GOT3 (cell line): ENCODE results near the gene KLHL5.
"Not testable (repeated sequence)": the region's sequence is repeated elsewhere in the genome, so short reads cannot be mapped to it uniquely, and the experiment has no call there.

Source experiments
- DNase-seq: peaks from one replicate; lab custom pipeline; 2025; ENCODE audit warnings: mixed read lengths; lab: John Stamatoyannopoulos, UW

The KLHL5 gene

GRCh38 chr4:39062094-39062769 lies at the start of gene KLHL5:
TSS of gene KLHL5 (plus strand) at chr4:39062232. CDS start at chr4:39062653, 421 bp downstream.
- DNase-seq = no peak

GRCh38 chr4:39014028-39014427 lies 48.0 kb upstream of the KLHL5 start:
- DNase-seq = no peak

GRCh38 chr4:39020130-39020529 lies 41.9 kb upstream of the KLHL5 start:
- DNase-seq = no peak

- no peak for DNase-seq
Observed at GRCh38 chr4:39021631-39022030, 40.4 kb upstream of the KLHL5 start.

- DNase-seq = no peak
Observed at GRCh38 chr4:39022241-39022640, 39.8 kb upstream of the KLHL5 start.

GRCh38 chr4:39023059-39023458 lies 39.0 kb upstream of the KLHL5 start:
- no peak for DNase-seq

- no peak for DNase-seq
Observed at GRCh38 chr4:39024311-39024865, 37.6 kb upstream of the KLHL5 start.

- DNase-seq = no peak
Observed at GRCh38 chr4:39025552-39026085, 36.4 kb upstream of the KLHL5 start.

GRCh38 chr4:39026096-39026495 lies 35.9 kb upstream of the KLHL5 start:
- DNase-seq = no peak

GRCh38 chr4:39029752-39030694 lies 32.0 kb upstream of the KLHL5 start:
- DNase-seq = no peak

GRCh38 chr4:39030725-39031124 lies 31.3 kb upstream of the KLHL5 start:
- no peak for DNase-seq

- DNase-seq = not testable (repeated sequence)
Observed at GRCh38 chr4:39031590-39032020, 30.4 kb upstream of the KLHL5 start.

GRCh38 chr4:39032218-39033085 lies 29.6 kb upstream of the KLHL5 start, which contains the start of gene TMEM156:
TSS of gene TMEM156 (minus strand) at chr4:39032409. CDS start at chr4:39032313, 96 bp downstream.
- DNase-seq = no peak

- no peak for DNase-seq
Observed at GRCh38 chr4:39036172-39036571, 25.9 kb upstream of the KLHL5 start.

- DNase-seq = no peak
Observed at GRCh38 chr4:39037491-39037825, 24.6 kb upstream of the KLHL5 start.

- no peak for DNase-seq
Observed at GRCh38 chr4:39037941-39038340, 24.1 kb upstream of the KLHL5 start.

- no peak for DNase-seq
Observed at GRCh38 chr4:39039108-39039507, 22.9 kb upstream of the KLHL5 start.

GRCh38 chr4:39042366-39042765 lies 19.7 kb upstream of the KLHL5 start:
- DNase-seq = no peak

GRCh38 chr4:39043058-39043860 lies 18.8 kb upstream of the KLHL5 start:
- no peak for DNase-seq

- no peak for DNase-seq
Observed at GRCh38 chr4:39043861-39044363, 18.1 kb upstream of the KLHL5 start.
